Measurements from ENCODE around the gene ACTN4.

ACTN4 gene

DNA sequence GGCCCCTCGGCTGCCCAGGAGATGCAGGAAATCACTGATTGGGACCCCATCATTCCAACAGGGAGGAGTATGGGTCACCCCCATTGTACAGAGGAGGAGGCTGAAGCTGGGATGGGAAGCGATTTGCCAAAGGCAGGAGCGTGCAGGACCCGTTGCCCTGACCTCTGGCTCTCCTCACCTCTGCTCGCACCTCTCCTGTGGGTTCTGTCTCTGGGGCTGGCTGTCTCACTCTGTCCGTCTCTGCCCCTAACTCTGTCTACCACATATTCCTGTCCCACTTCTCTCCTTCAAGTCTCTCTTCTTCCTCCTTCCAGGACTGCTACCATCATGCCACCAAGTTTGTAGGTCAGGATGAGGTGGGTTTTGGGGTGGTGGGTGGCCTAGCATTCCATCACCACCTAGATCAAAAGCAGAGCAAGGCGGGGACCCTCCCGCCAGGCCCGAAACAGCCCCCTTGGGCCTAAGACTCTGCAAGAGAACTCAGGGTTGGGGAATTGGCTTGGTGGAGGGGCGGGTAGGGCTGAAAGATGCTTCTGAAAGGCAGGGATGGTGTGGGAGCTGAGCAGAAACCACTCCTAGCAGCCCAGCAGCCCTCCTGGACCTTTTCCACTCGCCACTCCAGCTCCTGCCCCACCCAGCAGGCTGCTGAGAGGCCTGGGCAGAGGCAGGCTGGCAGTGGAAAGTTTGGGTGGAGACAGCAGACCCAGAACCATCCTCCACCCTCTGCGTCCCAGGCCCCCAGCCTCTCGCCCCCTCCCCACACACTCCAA is 126.9 kb downstream of the ACTN4 start:
- no peak for DNase-seq

GRCh38 chr19:38778733-38779132 is 131.3 kb downstream of the ACTN4 start:
- no peak for DNase-seq

GRCh38 chr19:38780443-38780842 is 133.0 kb downstream of the ACTN4 start:
- DNase-seq = no peak

GRCh38 chr19:38781058-38781457 is 133.6 kb downstream of the ACTN4 start:
- DNase-seq = no peak

Measured in activated CD4-positive, CD25-positive, alpha-beta regulatory T cell (primary cell).